NCI-H2227 treated with DMSO at 0.1 percent for 48 hours (cell line): ENCODE data around the gene ANO5.

Experiments used
- DNase-seq: peaks from one replicate; lab custom pipeline; 2025; lab: John Stamatoyannopoulos, UW

Gene ANO5, protein sequence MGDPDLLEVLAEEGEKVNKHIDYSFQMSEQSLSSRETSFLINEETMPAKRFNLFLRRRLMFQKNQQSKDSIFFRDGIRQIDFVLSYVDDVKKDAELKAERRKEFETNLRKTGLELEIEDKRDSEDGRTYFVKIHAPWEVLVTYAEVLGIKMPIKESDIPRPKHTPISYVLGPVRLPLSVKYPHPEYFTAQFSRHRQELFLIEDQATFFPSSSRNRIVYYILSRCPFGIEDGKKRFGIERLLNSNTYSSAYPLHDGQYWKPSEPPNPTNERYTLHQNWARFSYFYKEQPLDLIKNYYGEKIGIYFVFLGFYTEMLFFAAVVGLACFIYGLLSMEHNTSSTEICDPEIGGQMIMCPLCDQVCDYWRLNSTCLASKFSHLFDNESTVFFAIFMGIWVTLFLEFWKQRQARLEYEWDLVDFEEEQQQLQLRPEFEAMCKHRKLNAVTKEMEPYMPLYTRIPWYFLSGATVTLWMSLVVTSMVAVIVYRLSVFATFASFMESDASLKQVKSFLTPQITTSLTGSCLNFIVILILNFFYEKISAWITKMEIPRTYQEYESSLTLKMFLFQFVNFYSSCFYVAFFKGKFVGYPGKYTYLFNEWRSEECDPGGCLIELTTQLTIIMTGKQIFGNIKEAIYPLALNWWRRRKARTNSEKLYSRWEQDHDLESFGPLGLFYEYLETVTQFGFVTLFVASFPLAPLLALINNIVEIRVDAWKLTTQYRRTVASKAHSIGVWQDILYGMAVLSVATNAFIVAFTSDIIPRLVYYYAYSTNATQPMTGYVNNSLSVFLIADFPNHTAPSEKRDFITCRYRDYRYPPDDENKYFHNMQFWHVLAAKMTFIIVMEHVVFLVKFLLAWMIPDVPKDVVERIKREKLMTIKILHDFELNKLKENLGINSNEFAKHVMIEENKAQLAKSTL

DNA sequence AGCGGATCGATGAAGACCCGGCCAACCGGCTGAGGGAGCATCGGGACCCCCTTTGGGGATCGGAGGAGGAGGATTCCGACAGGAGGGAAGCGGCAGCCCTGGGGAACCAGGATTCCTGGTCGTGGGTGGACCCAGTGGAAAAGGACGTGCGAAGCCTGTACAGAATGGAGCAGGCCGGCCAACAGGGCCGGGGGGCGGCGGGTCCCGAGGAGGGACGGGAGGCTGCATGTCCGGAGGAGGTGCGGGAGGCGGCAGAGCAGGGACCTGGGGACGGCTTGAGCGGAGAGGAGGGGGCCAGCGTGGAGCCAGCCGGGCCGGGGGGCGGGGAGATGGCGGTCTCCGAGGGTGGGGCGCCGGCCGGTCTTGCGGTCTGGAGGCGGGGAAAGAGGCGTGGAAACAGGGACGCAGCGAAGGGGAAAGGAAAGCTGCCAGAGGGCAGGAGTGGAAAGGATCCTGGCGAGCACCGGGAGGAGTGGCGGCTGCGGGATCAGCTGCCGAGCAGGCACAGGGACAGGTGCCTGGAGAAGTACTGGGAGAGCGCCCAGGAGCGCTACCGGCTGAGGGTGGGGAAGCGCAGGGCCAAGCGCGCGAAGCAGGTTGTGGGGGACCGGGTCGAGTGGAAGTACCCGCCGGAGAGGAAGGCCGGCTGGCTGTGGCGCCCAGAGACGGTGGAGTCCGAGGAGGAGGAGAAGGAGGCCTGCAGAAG lies at the start of gene ANO5:
Gene ANO5, plus strand, starts transcription at position 444 of the 706 bp plus-strand sequence. CDS start 408 bp downstream, outside the sequence.
- peak; percentile 82 for DNase-seq

DNA sequence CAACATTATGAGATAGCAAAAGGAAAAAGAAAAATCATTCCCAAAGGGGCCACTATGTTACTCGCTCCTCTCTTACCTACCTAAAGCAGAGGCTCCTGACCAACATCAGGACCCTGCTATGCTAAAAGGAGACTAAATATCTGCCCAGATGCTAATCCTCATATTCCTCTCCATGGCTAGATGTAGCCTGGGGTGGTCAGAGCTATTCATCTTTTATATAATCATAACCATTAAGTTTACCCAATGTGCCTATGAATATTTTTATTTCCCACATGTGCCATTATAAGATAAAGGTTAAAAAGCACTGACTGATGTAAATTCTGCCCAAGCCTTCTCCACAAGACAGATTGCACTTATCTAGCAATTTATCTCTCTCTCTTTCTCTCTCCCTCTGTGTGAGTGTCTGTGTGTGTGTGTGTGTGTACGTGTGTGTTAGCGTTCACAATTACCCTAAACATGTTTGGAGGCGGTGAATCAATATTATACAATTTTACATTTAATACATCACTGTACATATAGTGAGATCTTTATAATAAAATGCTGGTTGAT lies 41.2 kb upstream of the ANO5 start:
- peak; percentile 34 for DNase-seq

GRCh38 chr11:22157531-22157930 lies 35.4 kb upstream of the ANO5 start:
- DNase-seq, result no peak

- no peak for DNase-seq
Observed at GRCh38 chr11:22161489-22161888, 31.4 kb upstream of the ANO5 start.

DNA sequence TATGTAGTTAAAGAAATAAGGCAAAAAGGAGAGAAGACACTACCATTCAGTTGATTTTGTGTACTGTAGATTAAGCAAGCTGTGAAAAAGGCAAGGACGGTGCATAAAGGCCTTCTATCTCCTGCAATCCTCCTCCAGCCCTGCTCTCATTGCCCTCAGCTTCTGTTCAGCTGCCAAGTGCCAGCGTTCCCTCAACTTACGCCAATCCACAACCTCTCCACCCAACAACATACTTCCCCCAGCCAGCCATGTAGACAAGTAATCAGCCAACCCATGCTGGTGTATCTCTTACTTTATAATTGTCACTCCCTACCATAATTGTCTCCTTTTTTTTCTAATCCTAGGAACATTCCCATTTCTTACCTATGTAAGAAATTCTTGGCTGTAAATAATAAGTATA lies 30.1 kb upstream of the ANO5 start:
- no peak for DNase-seq

DNA sequence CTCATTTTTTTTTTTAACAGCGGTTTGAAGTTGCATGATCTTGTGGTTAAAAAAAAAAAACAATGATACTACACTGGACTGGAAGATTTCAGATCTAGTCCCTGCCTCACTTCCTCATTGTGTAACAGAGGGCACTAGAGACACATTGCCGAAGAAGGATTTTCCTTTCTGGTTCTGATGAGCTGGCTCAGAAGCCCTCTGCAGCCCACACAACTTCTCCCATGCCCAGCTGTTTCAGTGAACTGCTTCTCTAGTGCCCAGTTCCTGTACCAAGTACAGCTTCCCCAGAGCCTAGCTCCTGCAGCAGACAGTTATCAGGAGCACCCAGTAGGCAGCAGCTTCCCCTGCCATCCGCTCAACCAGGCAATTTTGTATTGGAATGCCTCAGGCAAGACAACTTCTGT lies 29.5 kb upstream of the ANO5 start:
- no peak for DNase-seq

GRCh38 chr11:22165087-22165486 lies 27.8 kb upstream of the ANO5 start:
- no peak for DNase-seq

GRCh38 chr11:22165759-22166513 lies 26.9 kb upstream of the ANO5 start:
- DNase-seq, result no peak

DNA sequence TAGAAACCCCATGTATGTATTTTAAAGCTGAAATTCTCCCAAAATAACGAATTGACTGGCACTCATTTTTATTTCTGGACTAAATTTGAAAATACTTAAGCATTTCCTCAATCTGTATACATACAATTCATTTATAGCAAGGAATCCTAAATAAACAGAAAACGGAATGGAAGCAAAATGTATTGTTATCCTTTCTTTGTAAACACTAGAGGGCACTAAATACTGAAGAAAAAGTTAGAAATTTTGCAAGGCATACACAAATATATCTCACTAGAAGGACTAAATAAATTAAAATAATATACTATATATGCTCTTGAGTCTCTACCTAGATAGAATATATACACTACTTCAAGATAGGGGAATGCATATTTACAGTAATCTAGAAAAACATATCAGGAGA lies 23.1 kb upstream of the ANO5 start:
- DNase-seq, result peak; percentile 51

GRCh38 chr11:22173532-22173931 lies 19.4 kb upstream of the ANO5 start:
- no peak for DNase-seq

GRCh38 chr11:22177186-22177585 lies 15.7 kb upstream of the ANO5 start:
- DNase-seq, result no peak

DNA sequence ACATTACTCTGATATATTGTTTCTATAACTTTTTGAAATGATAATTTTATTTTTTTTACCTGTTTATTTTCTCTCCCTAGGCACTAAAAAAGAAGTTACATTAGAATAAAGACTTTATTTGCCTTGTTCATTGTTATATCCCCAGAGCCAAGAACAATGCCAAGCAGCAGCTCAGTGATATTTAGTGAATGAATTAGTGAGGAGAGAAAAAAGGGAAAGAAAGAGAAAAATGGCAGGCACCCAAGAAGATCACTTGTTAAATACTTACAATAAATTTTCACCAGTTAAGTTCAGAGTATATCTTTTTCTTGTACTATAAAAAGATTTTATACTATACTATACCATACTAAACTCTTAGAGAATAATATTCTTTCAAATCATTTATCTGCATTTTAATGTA lies 13.3 kb upstream of the ANO5 start:
- no peak for DNase-seq

- no peak for DNase-seq
Observed at GRCh38 chr11:22180131-22180530, 12.8 kb upstream of the ANO5 start.

GRCh38 chr11:22189660-22190059 lies 3.2 kb upstream of the ANO5 start:
- DNase-seq, result no peak

DNA sequence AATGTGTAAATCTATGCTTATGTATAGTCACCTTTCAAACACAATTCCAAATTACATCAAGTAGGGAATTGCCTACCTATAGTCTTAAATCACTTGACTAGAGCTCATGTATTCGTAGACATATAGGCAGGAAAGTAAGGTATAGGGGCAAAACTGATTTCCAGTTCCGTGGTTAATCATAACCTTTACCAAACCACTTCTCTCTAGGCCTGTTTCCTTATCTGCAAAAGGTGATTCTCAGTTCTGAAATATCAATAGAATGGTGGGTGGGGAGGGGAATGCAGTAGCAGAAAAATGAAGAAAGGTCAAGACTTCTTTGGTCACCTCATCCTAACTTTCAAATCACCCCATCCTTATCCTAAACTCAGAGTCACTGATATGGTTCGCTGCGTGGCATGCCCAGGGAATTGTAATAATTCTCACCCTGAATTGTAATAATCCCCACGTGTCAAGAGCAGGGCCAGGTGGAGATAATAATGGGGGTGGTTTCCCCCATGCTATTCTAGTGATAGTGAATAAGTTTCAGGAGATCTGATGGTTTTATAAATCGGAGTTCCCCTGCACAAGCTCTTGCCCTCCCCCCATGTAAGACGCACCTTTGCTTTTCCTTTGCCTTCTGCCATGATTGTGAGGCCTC lies 1.9 kb upstream of the ANO5 start:
- DNase-seq, result no peak

- no peak for DNase-seq
Observed at GRCh38 chr11:22192289-22192641, 620 bp upstream of the ANO5 start.

GRCh38 chr11:22193348-22194051 lies 615 bp downstream of the ANO5 start:
- DNase-seq, result peak; percentile 63

GRCh38 chr11:22194306-22194705 lies 1.4 kb downstream of the ANO5 start:
- DNase-seq, result no peak

- no peak for DNase-seq
Observed at GRCh38 chr11:22194907-22195306, 2.0 kb downstream of the ANO5 start.
